ENCODE results near the gene COCH. TPM values are rescaled to one million over a fixed set of nuclear protein-coding genes. Genes with fewer than 3 reads are reported as not detected.
"Not testable (repeated sequence)": the region's sequence is repeated elsewhere in the genome, so short reads cannot be mapped to it uniquely, and the experiment has no call there.

The COCH gene
- total RNA-seq, 1 donor from 2014 or later, result 39.1 TPM

DNA sequence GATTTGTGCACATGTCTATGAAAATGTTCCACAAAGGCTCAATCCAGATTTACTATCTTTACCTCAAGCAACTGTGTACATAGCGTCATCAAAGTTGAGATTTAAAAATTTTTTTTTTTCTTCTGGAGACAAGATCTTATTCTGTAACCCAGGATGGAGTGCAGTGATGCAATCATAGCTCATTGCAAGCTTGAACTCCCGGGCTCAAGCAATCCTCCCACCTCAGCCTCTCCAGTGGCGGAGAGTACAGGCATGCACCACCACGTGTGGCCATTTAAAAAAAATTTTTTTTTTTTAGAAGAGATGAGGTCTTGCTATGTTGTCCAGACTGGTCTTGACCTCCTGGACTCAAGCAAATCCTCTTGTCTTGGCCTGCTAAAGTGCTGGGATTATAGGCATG, 2.3 kb downstream of the COCH start:
- no peak for DNase-seq

DNA sequence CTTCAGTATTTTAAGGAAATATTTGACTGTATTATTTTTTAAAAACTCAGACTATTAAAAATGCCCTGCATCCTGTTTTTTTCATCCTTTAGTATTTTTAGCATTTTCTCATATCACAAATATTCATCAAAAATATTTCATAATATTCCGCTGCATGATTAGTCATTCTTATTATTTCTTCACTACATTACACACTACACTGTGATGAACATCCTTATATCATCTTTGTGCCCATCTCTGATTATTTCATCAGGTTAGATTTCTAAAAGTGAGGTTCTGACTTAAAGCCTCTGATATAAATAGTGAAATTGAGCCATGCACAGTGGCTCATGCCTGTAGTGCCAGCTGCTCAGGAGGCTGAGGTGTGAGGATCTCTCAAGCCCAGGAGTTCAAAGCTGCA, 8.1 kb downstream of the COCH start:
- DNase-seq, result no peak

DNA sequence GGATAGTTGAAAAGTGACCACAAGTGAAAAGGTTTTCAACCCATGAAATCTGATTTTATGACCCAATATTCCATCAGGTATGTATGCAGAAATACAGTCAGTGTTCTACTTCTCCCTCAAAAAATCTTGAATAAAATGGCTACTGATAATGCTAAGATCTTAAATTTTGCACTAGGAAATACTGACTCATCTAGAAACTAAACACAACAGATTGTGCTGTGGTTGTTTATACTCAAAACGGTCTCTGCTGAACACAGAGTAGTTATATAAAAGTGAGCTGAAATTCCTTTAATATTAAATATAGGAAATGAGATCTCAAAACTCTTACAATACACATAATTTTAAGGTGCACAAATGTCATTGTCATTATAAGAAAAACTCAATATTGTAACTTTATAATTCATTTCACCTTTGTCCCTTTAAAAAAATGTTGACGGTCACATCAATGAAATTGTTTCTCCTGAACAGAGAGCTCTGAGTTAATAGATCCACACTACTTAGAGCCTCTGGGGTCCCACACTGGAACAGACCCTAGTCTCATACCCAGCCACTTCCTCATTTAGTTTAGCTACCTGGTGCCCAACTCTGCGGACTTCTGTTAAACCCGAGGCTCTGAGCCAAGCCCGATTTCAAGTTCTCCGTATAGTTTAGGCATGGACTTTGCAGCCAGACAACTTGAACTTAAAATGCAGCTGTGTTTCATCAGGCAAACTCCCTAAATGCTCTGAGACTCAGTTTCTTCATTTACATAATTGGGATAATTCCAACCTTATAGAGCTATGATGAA, 9.3 kb downstream of the COCH start:
- DNase-seq, result no peak

DNA sequence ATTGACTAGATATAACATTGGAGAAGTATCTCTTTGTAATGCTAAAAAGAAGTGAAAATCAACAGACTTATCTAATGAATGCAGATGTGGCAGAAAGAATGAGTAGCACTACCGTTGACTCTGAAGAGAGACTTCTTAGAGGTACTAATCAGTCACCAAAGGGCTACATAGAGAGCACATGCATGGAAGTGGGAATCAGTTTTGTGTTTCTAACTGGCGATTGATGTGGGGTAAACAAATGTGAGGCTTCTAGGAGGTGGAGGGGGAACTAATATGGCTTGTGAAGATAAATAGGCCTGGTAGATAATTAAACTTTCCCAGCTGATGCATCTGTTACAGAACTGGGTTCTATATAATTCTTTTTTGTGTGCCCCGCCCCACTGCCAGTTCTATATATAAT, 10.5 kb downstream of the COCH start:
- DNase-seq, result no peak

DNA sequence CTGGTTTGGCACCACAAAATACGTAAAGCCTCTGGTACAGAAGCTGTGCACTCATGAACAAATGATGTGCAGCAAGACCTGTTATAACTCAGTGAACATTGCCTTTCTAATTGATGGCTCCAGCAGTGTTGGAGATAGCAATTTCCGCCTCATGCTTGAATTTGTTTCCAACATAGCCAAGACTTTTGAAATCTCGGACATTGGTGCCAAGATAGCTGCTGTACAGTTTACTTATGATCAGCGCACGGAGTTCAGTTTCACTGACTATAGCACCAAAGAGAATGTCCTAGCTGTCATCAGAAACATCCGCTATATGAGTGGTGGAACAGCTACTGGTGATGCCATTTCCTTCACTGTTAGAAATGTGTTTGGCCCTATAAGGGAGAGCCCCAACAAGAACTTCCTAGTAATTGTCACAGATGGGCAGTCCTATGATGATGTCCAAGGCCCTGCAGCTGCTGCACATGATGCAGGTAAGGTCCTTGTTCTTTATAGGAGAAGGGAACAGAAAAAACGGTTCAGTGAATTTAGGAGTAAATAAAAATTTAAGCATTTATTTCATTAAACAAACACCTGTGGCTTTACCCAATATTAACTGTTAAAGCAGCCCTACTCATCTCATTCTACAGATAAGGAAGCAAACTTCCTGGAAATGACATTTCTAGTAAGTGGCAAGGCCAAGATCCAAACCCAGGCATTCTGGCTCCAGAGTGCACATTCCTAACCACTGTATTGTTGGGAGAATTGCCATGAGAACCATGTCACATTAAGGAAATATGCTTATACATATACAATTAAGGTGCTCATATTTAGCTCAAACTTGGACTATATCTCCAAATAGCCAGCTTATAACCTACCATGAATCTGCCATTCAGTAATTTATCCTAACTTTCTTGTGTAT, 11.7 kb downstream of the COCH start:
- DNase-seq, result no peak

- DNase-seq, result no peak
Observed at GRCh38 chr14:30888480-30889243, 14.3 kb downstream of the COCH start.

GRCh38 chr14:30889244-30889594, 14.9 kb downstream of the COCH start:
- DNase-seq, result no peak

DNA sequence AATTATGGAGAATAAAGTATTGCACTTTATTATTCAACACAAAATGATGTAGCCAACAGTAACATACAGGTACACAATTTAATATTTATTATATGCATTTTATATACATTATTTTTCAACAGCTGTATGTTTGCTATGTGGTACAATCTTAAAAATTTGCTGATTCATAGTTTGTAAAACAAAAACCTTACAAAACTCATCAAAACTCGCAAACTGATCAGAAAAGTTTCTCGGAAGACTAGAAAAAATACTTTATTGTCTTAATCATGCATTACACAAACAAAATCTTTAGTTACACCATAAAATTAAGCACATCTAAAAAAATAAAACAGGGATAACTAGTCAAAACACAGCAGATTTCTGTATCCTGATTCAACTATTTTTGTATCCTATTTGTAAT, 19.5 kb downstream of the COCH start:
- no peak for DNase-seq

- no peak for DNase-seq
Observed at GRCh38 chr14:30894923-30895515, 20.7 kb downstream of the COCH start.

GRCh38 chr14:30896435-30896834, 22.1 kb downstream of the COCH start:
- no peak for DNase-seq

- DNase-seq, result not testable (repeated sequence)
Observed at GRCh38 chr14:30897121-30897520, 22.8 kb downstream of the COCH start.

DNA sequence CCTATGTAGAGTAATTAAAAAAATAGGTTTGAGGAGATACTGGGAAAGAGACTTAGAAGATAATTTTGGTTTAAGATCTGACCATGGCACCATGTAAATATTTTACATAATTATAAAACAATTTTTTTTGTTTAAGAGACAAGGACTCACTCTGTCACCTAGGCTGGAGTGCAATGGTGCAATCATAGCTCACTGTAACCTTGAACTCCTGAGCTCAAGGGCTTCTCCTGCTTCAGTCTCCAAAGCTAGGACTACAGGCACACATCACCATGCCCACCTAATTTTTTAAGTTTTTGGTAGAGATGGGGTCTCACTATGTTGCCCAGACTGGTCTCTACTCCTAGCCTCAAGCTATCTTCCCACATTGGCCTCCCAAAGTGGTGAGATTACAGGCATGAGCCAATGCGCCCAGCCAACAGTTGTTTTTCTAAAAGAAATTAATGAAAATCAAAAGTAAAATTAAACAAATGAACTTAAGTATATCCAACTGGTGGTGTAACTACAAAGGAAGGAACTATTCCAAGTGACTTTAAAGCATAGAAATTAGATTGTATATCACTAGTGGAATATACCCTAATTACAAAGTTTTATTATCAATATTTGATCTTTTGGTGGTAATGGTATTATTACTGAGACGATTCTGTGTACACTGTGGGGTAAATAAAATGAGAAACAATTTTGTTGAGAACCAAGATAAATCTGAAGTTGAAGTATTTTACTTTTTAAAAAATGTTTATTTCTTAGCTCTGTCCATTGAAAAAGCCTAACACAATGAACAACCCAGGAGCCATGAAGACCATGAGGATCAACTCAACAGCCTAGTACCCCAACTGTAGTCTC, 29.1 kb downstream of the COCH start:
- DNase-seq, result no peak

DNA sequence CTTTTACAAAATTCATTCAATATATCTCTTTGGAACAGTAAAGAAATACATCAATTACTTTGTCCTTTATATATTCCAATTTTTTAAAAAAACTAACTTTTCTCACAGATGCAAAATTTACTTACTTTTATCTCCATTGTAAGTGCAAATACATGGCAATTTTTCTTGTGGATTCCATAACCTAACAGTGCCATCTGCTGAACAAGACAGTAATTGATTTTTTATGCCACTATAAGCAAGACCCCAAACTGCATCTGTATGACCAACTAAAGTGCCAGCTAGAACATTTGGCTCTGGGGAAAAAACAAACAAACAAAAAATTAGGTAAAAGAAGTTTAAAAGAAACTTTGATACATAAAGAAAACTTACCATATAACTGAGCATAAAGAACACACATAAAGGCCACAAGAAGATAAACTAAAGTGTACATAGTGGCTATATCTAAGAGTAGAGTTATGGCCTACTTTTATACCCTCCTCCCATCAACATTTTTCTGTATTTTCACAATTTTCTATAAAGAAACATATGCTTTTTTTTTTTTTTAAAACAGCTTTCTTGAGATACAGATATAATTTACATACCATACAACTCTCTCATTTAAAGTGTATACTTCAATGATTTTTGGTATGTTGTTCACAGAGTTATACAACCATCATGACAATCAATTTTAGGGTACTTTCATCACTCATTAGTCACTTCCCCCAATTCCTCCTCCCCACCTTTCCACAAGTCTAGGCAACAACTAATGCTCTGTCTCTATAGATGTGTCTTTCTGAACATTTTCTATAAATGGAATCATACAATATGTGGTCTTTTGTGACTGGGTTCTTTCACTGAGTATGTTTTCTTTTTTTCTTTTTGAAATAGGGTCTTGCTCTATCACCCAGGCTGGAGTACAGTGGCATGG, 32.6 kb downstream of the COCH start:
- no peak for DNase-seq

GRCh38 chr14:30907659-30908057, 33.3 kb downstream of the COCH start:
- no peak for DNase-seq

- no peak for DNase-seq
Observed at GRCh38 chr14:30908826-30909225, 34.5 kb downstream of the COCH start.

DNA sequence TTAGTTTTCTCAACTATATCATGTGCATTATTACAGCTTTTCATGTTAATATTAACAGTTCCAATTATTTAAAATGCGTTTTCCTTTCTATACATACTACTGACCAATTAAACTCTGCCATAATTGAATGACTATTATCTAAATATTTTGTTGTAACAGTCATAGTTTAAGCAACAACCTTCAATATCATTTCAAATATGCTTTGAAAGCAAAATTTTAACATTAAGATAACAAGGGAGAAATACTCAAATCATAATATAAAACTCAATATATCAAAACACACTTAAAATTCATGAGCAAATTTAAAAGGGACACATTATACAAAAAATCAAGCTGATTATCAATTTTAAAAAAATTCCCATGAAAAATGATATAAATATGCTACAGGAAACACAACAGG, 40.5 kb downstream of the COCH start:
- DNase-seq, result no peak

- DNase-seq, result no peak
Observed at GRCh38 chr14:30915596-30915995, 41.2 kb downstream of the COCH start.

DNA sequence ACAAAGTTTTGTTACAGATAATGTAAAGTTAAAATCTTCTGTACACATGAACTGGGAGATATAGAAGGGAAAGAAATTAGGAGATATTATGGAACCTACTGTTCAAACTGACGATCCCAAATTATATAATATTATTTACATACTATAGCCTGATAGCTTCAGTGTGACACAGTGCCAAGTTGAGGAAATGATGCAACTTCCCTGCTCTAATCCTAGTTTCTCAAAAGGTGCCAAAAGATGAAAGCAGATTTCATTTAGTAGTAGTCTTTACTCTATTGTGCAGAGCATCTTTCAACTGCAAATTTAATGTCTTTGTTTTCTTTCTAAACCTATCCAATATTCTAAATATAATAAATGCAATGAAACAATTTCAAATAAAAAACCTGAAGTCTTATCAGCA, 46.9 kb downstream of the COCH start:
- no peak for DNase-seq

GRCh38 chr14:30921788-30922187, 47.4 kb downstream of the COCH start:
- DNase-seq, result no peak

DNA sequence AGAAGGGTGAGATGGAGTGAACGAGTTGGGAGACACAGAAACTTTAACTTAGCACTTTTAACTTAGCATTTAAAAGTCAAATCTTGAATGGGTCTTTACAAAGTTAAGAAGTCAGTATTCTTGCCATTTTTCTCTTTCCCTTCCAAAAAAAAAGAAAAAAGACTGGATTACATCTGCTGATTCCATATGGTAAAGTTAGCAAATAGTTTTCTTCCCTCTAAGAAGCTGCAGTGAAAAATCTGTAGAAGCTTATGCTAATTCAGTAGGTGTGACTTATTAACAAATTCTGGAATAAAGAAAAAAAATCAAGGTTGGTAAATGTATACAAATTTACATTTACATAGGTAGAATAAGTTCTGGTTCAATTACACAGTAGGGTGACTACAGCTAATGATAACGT, 50.9 kb downstream of the COCH start:
- DNase-seq, result no peak

DNA sequence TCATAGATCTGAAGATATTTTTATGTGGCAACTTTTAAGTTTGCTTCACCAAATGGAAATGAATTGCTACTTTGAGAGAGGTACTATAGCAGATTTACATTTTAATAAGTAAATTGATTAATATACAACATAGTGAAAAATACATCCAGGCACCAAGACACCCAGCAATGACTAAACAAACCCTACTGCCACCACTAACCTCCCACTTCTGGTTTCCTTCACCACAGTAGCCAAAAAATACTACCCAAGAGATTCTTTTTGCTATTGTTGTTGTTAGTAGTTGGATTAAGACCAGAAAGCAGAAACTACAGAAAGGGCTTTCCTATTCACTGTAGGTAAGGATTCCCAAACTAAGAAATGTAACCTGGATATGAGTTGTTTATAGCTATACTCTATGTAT, 54.1 kb downstream of the COCH start:
- DNase-seq, result no peak

Data from occipital lobe (tissue), 2 donors.